ENCODE data around the gene SCD.
"Not testable (repeated sequence)": the region's sequence is repeated elsewhere in the genome, so short reads cannot be mapped to it uniquely, and the experiment has no call there.

SCD gene

DNA sequence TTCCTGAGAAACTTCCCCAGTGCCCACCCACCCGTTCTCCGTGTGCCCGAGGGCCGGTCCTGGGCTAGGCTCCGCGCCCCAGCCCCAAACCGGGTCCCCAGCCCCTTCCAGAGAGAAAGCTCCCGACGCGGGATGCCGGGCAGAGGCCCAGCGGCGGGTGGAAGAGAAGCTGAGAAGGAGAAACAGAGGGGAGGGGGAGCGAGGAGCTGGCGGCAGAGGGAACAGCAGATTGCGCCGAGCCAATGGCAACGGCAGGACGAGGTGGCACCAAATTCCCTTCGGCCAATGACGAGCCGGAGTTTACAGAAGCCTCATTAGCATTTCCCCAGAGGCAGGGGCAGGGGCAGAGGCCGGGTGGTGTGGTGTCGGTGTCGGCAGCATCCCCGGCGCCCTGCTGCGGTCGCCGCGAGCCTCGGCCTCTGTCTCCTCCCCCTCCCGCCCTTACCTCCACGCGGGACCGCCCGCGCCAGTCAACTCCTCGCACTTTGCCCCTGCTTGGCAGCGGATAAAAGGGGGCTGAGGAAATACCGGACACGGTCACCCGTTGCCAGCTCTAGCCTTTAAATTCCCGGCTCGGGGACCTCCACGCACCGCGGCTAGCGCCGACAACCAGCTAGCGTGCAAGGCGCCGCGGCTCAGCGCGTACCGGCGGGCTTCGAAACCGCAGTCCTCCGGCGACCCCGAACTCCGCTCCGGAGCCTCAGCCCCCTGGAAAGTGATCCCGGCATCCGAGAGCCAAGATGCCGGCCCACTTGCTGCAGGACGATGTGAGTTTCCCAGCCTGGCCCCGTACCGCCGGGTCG, at the start of gene SCD:
Gene SCD, plus strand, starts transcription at position 469 of the 803 bp plus-strand sequence. Its CDS starts 272 bp downstream, at position 741.
- DNase-seq, result peak; percentile 89

GRCh38 chr10:100297242-100297641, 49.8 kb upstream of the SCD start:
- no peak for DNase-seq

- DNase-seq, result not testable (repeated sequence)
Observed at GRCh38 chr10:100301123-100301522, 45.9 kb upstream of the SCD start.

DNA sequence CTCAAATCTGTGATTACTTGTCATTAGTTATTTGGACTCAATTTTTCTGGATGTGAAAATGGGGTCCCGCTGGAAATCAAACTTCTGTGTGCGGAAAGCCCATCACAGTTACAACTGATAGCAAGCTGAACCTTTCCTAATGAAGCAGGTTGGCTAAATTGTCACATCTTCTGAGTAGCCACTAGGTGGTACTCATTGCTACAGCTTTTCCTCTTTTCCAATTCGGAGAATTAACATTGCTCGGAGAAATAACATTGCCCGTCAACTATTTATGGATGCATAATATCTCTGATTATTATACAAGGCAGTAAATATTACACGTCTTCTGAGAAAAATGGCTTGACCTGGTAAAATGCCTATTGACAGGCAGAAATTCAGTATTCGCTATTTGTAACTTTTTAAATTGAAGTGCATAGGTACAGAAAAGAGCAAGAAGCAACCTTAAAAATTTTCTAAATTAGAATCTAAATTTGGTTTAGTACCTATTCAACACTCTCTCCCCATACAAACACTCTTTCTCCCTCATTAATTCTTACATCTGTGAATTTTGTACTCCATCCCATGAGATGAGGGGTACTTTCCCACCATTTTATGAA, 43.2 kb upstream of the SCD start:
- no peak for DNase-seq

GRCh38 chr10:100304414-100304813, 42.6 kb upstream of the SCD start:
- DNase-seq, result no peak

DNA sequence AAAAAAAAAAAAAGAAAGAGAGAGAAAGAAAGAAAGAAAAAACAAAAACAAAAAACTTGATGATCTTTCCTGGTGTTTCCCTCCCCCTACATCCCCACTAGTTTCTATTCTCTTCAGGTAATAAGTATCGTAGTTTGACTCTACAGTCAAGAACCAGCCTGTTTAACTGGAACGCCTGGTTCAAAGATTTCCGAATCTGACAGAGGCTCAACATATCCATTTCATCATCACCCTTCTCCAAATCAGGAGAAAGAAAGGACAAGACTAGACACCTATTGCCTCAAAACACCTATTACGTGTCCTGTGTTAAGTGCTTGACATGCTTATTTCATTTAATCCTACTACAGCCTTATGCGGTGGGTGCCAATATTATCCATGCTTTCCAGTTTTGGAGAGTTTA, 40.2 kb upstream of the SCD start:
- DNase-seq, result no peak

DNA sequence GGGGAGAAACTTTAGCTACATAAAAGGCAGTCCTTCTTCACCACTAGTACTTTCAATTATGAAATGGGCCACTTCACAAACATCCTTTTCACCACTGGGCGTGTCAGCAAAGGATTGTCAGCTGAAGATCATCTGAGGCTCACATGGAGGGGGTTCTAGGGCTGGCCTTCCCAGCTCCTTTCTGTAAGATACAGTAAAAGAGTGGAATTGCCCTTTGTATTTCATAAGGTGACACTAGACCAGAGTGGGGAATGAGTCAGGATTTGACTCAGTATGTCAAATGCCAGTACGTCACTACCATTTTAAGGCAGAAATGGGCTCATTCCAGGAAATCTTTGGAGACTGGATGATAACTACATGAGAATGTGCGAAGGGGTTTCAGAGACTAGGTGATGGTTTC, 39.3 kb upstream of the SCD start:
- DNase-seq, result no peak

DNA sequence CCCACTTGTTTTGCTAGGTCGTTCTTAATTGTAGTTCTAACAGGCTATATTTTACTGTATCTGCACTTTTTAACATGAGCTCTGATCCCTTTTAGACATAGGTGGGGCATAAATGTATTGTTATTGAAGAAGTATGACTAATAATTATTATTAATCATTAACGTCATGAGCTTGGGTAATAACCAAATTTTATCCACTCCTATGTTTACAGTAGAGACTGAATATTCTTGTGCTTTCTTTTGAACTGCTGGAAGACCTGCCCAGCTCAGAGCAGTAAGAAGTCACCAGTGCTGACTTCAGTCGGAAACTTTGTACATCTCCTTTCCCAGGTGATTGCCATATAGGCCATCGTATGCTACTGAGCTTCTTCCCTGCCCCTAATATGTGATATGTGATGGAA, 35.7 kb upstream of the SCD start:
- no peak for DNase-seq

DNA sequence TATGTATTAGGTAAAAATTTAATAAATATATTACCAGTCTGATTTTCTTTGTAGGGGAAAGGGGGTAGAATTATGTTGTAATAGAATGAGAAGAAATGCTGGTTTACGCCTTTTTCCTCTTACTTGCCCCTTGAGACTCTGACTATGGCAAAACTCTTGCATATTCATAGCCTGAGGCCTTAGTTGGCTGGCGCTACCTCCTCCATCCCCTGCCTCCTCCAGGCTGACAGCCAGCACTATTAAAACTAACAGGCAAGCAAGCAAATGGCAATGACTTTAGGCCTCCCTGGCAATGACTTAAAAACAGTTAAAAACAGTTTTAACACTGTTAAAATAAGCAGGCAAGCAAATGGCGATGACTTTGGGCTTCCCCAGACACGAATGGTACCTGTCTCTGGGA, 31.4 kb upstream of the SCD start:
- no peak for DNase-seq

GRCh38 chr10:100318207-100318606, 28.8 kb upstream of the SCD start:
- no peak for DNase-seq

DNA sequence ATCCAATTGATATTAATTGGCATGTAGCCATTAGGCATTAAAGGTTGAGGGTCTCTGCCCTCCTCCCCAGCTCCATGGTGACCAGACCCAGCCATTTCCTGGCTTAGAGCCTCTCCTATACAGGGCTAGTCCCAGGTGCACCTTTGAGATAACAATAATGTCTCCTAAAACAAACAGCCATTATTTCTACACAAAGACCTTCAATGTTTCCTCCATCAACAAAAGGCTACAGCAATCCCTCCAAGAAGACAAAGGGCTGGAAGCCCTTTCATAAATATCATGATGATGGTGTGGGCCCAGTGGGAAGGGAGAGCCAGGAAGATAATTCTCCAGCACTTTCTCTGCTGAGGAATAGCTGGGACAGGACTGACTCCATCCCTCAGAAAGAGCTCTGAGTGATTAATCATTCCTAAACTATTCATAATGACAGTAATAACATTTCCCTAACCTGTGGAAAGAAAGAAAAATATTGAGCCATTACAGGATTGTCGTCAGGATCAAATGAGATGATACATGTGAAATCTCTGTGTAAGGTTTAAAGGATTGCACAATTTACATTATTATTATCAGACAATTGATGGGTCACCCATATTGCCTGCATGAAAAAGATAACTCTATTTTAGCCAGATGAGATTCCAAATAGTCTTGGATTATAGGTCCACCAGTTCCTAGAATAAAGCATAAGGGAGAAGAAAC, 27.2 kb upstream of the SCD start:
- no peak for DNase-seq

DNA sequence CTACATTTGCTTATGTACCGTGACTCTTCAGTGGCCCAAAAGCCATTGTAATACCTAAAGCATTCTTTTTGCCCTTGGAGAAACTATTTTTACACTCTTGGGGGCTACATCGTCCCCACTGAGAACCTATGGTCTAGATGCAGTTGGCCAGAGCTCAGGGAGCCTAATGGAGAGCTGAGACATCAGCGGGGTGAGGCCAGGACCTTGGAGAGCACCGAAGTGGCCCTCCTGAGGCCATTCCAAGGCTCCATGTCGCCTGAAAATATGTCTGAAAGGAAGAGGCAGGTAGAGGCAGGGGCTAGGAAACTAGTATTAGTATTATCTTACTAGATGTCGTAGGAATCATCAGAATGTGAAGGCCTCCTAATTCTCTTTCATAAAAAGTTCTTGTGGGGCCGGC, 21.9 kb upstream of the SCD start:
- no peak for DNase-seq

GRCh38 chr10:100327007-100327717, 19.9 kb upstream of the SCD start:
- DNase-seq, result no peak

DNA sequence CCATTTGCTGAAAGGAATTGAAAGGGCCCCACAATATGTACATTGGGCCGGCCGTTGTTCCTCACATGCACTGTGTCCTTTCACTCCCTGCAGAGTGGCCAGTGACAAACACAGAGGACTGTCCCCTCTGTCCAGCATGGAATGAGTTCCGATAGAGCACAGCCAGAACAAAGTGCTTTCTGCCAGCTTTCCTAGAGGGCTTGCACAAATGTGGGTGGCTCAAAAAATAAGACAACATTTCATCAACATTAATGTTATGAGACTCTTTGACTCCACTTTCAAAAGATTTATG, 19.4 kb upstream of the SCD start:
- no peak for DNase-seq

GRCh38 chr10:100328198-100328597, 18.8 kb upstream of the SCD start:
- DNase-seq, result no peak

- no peak for DNase-seq
Observed at GRCh38 chr10:100330079-100330478, 17.0 kb upstream of the SCD start, which contains the start of gene PKD2L1. TSS of gene PKD2L1 (minus strand) at chr10:100330228. CDS start at chr10:100330103, 125 bp downstream.

DNA sequence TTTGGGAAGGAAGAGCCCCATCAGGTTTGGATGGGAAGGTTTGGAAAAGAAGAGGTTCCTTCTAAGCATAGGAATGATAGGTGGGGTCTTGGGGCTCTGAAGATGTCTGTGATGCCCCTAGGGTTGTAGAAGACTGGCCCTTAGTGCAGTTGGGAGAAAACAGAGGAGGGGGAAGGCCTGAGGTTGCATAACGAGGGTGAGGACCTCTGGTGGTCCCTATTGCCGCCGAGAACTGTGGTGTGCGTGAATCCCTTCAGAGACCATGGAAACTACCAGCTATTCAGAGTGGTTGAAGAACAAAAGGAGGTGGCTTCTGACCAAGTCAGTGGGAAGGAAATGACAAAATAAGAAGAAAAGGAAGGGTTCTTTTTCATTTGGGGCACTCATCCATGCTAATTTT, 13.9 kb upstream of the SCD start:
- no peak for DNase-seq

DNA sequence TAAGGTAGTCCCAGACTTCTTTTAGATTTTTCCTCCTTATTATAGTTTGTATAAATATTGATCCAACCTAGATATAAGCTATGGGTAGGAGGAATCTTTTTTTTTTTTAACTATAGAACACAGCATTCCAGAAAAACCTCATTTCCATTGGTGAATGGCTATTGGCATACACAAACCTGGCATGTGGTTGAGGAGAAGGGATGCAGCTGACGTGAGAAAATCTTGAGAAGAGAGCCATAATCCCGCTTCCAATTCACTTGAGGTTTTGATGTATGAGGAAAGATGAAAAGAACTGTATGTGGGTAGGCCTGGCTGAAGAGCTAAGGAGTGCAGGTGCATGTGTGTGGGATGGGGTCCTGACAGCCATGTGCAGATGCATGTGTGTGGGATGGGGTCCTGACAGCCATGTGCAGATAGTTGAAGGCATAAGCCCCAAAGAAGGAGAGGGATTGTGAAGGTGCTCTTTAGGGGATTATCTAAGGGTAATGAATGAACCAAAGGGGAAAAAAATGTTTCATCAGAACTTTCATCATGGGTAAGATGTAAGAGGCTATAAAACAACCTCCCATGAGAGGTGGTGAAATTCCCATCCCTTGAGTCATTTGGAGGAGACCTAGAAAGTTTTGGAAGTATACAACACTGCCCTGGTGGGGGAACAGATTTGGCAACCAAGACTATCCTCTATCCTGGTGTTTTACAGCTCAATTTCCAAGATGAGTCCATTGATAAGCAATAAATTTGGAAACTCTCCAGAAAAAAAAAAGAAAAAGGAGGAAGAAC, 13.2 kb upstream of the SCD start:
- DNase-seq, result no peak

DNA sequence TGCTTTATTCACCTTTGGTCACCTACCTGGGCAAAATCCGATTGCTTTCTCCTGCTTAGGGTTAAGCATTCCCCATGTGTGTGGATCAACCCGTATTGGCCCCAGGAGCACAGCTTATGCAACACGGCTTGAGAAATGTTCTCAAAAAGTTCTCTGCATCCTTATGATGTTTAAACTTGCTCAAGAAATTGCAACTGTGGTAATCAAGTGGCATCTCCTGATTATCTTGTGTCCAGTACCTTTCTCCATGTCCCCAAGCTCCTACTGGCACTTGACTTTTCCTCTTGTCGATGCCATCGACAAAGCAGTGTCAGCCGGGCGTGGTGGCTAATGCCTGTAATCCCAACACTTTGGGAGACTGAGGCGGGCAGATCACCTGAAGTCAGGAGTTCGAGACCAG, 12.3 kb upstream of the SCD start:
- DNase-seq, result no peak

- peak; percentile 92 for DNase-seq
Observed at GRCh38 chr10:100338434-100339036, 8.5 kb upstream of the SCD start.

- DNase-seq, result no peak
Observed at GRCh38 chr10:100339236-100339635, 7.8 kb upstream of the SCD start.
